Measurements from ENCODE around the gene SLC10A3.

GRCh38 chrX:154484255-154485149, 5.9 kb downstream of the SLC10A3 start:
- TF ChIP-seq, protein P1, sequence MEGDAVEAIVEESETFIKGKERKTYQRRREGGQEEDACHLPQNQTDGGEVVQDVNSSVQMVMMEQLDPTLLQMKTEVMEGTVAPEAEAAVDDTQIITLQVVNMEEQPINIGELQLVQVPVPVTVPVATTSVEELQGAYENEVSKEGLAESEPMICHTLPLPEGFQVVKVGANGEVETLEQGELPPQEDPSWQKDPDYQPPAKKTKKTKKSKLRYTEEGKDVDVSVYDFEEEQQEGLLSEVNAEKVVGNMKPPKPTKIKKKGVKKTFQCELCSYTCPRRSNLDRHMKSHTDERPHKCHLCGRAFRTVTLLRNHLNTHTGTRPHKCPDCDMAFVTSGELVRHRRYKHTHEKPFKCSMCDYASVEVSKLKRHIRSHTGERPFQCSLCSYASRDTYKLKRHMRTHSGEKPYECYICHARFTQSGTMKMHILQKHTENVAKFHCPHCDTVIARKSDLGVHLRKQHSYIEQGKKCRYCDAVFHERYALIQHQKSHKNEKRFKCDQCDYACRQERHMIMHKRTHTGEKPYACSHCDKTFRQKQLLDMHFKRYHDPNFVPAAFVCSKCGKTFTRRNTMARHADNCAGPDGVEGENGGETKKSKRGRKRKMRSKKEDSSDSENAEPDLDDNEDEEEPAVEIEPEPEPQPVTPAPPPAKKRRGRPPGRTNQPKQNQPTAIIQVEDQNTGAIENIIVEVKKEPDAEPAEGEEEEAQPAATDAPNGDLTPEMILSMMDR (IDR thresholded peaks at IDR 0.05): no peak
- no peak for TF ChIP-seq POLR2A (IDR thresholded peaks at IDR 0.05)

Data from testis (tissue), 2 donors.